Activated CD4-positive, alpha-beta T cell treated with anti-CD3 and anti-CD28 coated beads, Interleukin-10, Interleukin-2, amounts not matched to agents 100 ng/mL and 50 ng/mL, durations not matched to agents 16 hours and 8 hours (primary cell): ENCODE data around the gene LRRC8E.

ENCODE experiments used
- DNase-seq: peaks from one replicate; pipeline ENCODE4 v3.0.0-alpha.2; 2020

Gene LRRC8E

DNA sequence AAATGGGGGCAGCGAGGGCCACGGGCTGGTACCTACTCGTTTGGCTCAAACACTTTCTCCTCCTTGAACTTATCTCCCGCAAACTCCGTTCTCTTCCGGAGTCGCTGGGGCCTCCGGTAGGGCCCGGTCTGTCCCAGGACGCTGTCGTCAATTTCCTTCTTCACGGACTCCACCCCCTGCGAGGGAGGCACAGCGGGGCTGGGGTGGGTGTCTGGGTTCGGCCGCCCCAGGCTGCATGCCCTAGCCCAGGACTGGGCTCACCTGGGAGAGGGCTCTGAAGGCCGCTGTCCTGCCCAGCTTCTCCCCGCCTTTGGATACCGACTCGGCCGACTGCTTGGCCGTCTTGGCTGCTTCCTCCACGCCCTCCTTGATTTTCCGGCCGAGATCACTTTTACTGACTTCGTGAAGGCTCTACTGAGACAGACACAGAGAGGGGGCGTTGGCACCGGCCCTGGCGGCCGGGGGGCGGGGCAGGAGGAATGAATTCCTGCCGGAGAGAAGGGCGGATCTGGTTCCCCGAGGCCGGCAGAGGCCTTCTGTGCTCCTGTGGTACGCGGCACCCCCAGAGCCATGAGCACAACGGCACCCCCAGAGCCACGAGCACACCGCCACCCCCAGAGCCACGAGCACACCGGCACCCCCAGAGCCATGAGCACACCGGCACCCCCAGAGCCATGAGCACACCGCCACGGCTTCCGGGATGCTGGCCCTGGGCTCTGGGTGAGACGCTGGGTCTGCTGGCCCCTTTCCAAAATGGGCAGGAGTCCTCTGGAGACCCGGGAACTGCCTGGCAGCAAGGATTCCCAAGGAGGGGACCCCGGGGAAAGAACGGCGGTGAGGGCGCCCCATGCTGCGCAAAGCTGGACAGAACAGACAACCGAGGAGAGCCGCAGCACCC lies 45.8 kb downstream of the LRRC8E start:
- DNase-seq: no peak

DNA sequence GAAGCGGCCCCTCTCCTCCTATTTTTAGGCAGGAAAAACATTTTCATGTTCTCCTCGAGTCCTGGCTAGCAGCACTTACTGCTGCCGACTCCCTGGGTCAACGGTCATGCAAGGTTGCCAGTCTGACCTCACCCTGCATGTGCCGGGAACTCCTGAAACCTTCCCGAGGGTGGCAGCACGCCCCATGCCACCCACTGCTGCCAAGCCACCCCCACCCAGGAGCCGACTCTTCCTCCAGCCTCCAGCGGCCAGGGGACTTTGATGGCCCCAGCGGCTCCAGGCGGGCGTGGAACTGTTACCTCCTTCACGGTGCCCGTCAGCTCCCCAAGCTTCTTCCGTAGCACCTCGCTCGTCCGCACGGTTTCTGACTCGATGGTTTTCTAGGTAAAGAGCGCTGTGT lies 46.5 kb downstream of the LRRC8E start:
- no peak for DNase-seq

DNA sequence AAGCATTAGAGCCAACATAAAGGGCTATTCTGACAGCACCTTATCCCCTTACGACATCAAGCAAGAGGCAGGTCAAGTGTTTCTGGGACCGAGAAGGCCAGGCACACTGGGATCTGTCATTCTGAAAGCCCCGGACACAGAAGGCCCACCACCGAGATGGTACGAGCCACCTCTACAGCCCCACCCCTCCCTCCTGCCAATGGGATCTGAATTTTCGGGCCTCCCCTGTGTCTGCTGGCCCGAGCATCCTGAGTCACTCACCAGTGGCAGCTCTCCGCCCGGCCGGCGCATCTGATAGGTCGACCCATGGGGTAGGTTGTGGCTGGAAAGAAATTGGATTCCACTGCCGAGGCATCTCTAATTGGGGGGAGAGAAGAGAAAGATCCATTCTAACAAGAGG lies 52.5 kb downstream of the LRRC8E start:
- no peak for DNase-seq

DNA sequence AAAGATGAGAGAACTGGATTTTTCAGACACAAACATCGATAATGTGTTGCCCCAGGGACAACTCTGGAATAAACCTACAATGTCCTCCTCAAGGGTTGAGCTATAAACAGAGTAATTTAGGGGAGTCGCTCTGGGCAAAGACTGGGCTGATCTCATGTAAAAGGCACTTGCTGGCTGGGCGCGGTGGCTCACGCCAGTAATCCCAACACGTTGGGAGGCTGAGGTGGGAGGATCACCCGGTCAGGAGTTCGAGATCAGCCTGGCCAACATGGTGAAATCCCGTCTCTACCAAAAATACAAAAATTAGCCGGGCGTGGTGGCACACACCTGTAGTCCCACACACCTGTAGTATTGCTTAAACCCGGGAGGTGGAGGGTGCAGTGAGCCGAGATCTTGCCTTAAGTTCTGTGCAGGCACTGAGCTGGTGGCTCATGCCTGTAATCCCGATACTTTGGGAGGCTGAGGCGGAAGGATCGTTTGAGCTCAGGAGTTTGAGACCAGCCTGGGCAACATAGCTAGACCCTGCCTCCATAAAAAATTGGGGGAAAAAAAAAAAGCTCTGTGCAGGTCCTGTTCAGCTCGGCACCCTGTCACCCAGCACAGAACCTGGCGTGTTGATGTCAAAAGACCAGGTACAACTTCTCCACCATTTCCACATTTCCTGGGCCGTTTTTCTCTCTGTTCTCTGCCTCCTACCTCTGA lies 53.7 kb downstream of the LRRC8E start:
- DNase-seq: no peak

DNA sequence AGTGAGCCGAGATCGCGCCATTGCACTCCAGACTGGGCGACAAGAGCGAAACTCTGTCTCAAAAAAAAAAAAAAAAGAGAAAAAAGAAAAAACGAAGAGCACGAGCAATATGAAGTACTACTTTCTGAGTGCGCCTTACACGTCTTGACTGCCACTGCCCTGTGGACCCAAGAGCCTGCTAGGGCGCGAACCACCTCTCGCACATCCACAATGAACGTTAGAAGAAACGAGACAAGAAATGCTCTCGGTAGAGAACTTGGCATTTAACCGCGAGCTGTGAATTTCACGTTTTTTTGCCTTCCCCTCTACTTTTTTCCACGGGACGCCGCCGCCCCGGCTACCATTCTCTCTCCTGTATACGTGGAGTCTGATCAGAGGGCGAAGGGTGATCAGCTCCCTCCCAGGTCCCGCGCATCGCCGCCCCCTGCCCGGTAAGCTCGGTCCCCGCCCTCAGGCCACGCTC lies 54.7 kb downstream of the LRRC8E start:
- DNase-seq: no peak

DNA sequence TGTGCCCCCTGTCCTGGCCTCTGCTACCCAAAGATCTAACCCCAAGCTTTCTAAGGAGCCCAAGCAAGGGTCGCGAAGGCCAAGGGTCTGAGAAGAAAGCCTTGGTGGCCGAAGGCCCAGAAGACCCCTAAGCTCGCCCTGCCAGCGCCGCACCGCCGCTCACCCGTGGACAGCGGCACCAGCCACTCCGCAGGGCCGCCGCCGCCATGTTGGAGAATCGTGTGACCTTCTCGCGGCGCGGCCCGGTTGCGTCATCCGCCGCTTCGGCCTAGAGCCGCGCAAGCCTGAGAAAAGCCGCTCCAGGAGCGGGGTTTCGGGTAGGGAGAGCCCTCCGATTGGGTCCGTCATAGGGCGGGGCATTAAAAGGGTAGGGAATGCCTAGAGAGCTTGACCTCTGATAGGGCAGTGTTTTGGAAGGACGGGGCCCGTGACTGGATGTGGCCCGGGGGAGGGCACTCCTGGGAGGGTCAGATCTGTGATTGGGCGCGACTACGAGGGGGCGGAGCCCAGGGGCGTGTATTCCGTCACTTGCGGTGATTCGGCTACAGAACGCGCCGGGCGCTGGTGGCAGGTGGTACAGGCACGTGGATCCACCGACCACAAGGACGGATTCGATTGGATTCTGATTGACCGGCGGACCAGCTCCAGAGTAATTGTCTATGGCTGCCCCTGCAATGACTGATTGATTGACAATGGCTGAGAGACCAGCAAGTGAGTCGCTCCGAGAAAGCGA lies 55.3 kb downstream of the LRRC8E start, which contains the start of gene TIMM44:
TSS of gene TIMM44 (minus strand) at position 223 of the 733 bp plus-strand sequence. CDS start at position 208, 15 bp downstream.
- peak; percentile 100 for DNase-seq

DNA sequence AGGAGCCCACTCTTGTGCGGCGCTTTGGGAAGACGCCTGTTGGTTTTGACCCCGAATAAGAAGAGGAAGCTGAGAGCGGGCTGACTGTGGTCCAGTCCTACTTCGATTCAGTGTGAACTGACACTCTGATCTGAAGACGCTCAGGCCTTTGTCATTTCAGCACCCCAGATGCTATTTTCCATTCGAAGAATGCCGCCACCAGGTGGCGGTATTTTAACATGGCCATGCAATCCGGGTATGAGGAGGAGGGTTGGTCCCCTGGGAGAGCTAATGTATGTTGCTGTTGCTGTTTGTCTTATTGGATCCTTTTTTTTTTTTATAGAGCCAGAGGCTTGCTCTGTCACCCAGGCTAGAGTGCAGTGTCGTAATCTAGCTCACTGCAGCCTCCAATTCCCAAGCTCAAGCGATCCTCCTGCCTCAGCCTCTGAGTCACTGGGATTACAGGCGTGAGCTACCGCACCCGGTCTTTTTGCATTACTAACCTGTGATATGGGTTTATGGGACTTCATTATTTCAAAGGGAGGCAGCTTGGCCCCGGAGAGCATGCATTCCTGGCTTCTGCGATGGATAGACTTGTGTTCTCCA lies 56.0 kb downstream of the LRRC8E start:
- DNase-seq: peak; percentile 90

DNA sequence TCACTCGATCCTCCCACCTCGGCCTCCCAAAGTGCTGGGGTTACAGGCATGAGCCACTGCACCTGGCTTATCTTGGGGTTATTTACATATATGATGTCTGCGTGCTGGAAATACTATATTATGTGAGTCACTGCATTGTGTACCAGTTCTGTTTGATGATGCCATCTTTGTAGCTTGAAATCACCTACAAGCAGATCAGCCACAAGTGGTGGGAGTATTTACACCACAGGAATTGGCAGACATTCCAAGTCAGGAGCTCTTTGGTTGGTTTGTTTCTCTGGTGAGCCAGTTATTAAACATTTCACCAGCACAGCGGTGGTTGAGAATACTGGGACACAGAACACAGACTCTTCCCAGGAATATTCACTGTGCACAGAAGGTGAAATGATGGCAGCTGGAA lies 59.6 kb downstream of the LRRC8E start:
- DNase-seq: no peak
